ENCODE measurements around the gene SNTG2. TPM values are rescaled to one million over a fixed set of nuclear protein-coding genes. Genes with fewer than 3 reads are reported as not detected.
"Not testable (repeated sequence)": the region's sequence is repeated elsewhere in the genome, so short reads cannot be mapped to it uniquely, and the experiment has no call there.

The SNTG2 gene
- total RNA-seq, 1 donor from 2014 or later, result 0.15 TPM

DNA sequence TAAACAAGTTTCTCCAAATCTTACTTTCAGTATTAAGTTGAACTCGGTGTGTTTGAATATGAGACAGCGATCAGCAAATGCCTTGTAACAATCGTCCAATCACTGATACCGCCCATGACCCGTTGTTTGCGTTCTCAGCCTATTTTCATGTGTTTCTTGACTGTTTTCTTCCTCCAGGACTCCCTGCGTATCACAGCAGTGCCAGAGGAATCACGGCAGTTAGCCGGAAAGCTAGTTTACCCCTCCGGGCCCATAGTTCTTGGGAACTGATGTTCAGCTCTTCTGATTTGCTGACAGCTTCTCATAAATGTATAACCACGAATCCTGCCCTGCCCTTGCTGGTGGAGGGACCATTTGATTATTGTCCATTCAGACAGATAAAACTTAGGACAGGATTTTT is 420.4 kb downstream of the SNTG2 start:
- no peak for DNase-seq (ENCODE audit: low read depth)

DNA sequence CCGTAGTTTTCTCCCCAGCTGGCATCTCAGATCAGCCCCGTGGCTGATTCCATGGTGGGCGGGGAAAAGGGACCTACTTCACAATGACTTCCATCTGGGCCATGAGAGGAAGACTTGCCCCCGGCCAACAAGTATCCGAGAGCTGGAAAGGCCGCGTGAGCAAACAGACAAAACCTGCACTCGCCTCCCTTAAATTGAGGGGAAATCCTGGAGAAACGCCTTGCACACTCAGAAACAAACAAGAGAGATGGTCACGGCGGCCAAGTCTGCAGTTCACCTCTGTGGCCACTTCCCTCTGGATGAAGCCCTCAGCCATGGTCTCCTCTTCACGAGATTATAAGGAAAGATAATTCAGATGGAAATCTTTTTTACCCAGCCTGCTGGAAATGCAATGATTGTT is 423.2 kb downstream of the SNTG2 start:
- DNase-seq (ENCODE audit: low read depth), result no peak

DNA sequence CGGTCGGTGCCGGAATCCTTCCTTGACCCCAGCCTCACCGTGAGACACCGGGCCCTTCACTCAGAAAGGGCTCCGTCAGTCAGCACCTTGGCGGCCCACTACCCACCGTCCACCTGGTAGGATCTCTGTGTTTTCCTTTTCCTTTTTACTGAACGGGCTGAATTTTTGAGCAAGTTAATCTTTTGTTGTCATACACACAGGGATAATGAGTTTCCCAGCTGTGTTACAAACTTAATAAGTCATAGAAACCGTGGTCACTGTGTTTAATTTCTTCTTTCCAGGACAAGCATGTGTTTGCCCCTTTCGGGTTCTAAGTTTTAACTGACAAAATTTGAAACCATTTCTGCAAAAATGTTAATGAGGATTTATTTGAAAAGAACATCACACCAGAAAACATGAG is 423.6 kb downstream of the SNTG2 start:
- DNase-seq (ENCODE audit: low read depth), result no peak

DNA sequence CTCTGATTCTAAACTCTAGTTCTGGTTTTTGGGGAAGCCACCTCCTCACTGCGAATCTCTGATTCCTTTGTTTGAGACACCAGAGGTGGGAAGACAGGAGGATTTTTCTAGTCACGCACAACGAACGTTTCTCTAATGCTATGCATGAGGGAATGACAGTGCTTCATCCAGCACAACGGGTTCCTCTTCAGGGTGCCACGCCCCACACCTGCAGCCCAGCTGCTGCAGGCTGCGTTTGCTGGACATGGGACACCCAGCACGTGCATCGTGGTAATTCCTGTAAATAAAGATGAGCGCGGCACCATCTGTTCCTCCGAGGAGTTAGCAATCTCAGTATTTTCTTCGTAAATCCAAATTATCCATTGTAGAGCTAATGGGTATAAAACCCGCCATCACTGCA is 425.1 kb downstream of the SNTG2 start:
- DNase-seq (ENCODE audit: low read depth), result no peak

DNA sequence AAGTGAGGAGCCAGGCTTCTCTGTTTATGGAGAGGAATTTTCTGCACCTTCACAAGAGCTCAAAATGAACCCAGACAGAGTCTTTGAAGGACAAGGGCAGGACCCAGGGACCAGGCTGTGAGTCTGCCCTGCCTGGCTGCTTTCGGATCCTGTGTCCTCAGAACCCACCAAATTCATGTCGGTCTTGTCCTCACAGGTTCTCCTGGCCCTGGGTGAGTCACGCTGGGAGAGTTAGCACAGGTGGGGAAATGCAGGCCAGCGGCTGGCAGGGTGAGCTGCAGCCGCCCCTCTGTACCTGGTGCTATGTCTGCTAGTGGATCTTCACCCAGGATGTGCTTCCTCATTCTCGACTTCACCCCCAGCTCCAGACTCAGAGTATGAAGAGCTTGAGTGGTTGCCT is 426.8 kb downstream of the SNTG2 start:
- no peak for DNase-seq (ENCODE audit: low read depth)

DNA sequence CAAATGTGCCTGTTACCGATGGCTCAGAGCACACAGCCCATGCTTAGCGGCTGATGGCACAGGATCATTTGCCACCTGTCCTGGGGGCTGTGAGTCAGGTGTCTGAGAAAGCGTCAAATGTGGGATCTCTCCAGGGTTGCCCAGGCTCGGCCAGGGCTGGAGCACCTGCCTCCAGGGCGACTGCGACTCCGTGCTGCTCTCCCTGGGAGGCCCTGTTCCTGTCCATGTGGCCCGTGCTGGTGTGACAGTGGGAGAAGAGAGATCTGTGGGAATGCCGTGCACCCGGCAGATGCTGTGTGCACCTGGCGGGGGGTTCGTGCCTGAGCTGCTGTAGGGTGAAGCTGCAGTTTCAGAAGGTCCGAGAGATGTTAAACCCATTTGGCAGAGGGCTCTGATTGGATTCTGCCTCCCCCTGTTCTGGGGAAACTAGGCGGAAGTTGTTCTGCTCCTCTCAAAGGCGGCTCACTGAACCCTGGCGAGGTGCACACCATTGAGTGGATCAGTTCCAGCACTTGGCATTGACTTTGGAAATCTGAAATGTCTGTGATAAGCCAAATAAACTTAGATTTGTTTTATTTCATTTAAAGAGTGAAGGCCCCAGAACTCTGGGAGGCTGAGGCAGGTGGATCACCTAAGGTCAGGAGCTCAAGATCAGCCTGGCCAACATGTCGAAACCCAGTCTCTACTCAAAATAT is 428.0 kb downstream of the SNTG2 start:
- no peak for DNase-seq (ENCODE audit: low read depth)

DNA sequence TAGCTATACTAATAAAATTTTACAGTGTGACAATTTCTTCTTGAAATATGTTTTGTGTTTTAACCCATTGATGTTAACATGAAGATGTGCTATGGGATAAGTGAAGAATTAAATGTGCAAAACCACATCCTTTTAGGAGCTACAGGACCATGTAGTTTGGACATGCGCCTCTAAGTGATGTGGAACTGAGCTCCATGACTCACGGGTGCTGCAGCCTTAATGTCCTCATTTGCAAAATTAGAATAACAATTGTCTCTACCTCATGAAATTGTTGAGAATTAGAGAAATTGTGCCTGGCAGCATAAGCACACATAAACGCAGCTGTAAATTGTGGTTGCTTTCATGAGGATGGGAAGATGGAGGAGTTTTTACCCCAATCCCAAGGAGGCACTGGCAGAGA is 431.0 kb downstream of the SNTG2 start:
- no peak for DNase-seq (ENCODE audit: low read depth)

DNA sequence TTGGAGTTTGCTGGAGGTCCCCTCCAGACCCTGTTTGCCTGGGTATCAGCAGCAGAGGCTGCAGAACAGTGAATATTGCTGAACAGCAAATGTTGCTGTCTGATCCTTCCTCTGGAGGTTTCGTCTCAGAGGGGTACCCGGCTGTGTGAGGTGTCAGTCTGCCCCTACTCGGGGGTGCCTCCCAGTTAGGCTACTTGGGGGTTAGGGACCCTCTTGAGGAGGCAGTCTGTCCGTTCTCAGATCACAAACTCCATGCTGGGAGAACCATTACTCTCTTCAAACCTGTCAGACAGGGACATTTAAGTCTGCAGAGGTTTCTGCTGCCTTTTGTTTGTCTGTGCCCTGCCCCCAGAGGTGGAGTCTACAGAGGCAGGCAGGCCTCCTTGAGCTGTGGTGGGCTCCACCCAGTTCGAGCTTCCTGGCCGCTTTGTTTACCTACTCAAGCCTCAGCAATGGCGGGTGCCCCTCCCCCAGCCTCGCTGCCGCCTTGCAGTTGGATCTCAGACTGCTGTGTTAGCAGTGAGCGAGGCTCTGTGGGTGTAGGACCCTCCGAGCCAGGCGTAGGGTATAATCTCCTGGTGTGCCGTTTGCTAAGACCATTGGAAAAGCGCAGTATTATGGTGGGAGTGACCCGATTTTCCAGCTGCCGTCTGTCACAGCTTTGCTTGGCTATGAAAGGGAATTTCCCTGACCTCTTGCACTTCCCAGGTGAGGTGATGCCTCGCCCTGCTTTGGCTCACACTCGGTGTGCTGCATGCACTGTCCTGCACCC is 437.5 kb downstream of the SNTG2 start:
- DNase-seq (ENCODE audit: low read depth), result not testable (repeated sequence)

DNA sequence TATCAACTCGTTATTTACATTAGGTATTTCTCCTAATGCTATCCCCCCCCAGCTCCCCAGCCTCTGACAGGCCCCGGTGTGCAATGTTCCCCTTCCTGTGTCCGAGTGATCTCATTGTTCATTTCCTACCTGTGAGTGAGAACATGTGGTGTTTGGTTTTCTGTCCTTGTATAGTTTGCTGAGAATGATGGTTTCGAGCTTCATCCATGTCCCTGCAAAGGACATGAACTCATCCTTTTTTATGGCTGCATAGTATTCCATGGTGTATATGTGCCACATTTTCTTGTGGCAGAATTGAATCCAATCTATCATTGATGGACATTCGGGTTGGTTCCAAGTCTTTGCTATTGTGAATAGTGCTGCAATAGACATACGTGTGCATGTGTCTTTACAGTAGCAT is 439.5 kb downstream of the SNTG2 start:
- not testable (repeated sequence) for DNase-seq (ENCODE audit: low read depth)

DNA sequence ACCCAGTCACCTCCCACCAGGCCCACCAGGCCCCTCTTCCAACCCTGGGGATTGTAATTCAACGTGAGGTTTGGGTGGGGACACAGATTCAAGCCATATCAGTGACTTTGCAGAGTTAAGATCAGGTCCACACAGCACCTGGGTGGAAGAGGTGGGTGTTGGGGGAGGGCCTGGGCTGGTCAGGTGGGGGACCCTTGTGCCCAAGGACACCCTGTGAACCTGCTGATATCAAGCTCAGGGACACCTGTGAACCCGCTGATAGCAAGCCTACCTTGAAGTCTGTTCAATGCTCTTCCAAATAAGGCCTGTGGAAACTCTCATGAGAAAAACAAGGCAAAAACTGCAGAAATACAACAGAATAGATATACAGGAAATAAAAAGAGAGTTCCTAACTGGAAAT is 442.7 kb downstream of the SNTG2 start:
- no peak for DNase-seq (ENCODE audit: low read depth)

DNA sequence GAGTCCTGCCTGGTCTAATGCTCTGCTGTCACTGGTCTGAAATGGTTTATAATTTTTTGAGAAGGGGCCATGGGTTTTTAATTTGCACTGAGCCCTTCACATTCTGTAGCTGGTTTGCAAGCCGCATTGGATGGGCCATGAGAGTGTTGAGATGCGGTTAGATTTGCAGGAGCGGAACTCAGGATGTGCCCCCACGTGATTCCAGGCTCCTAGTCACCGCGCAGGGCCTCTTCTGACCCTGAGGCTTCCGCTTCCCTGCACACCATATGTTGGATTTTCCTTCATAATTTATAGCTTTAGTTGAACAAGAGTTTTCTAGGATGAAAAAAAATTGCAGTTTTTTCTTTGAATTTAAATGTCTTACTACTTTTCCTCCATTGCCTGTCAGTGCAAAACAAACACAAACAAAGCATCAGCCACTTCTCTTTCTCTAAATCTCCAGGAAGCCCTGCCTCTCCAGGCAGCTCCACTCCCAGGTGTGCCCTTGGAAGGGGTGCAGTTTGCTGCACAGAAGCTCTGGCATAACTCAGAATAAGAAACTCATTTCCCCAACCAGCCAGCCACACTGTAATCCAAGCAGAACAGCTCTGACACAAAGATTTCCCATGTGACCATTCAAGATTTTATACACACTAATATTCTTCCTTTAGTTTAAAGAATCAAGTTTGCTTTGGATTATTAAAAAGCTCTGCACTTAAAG is 444.2 kb downstream of the SNTG2 start:
- no peak for DNase-seq (ENCODE audit: low read depth)

DNA sequence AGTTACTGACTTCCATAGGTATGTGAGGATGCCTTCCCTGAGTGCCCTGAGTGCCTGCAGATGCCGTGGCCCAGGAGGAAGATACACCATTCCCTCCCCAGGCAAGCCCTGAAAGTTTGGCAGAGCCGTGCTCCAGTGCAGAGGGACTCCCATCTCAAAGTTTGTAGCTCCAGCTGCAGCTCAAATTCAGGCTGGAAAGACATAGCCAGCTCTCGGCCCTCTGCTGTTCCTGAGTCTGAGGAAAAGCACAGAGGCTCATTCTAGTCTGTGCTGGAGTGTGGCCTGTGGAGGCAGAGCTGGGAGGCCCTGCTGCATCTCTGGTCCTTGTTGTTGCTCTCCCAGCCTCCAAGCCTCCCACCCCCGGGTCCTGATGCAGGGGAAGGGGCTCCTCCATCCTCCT is 446.7 kb downstream of the SNTG2 start:
- DNase-seq (ENCODE audit: low read depth), result no peak

DNA sequence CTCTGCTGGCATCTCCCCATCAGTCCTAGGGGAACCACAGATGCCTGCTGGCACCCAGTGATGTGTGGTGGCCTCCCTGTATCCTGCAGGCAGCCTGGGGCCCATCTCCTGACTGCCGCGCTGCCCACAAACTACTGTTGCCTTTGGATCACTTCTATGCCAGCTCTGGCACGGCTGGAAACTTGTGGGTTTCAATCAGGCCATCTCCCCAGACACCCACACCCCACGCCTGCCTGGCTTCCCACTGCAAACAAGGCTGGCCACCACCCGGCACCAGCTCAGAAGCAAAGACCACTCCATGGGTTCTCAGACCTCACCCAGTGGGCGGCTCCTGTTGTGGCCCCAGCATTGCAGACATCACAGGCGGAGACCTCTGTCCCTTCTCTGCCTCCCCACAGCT is 447.5 kb downstream of the SNTG2 start:
- DNase-seq (ENCODE audit: low read depth), result no peak

DNA sequence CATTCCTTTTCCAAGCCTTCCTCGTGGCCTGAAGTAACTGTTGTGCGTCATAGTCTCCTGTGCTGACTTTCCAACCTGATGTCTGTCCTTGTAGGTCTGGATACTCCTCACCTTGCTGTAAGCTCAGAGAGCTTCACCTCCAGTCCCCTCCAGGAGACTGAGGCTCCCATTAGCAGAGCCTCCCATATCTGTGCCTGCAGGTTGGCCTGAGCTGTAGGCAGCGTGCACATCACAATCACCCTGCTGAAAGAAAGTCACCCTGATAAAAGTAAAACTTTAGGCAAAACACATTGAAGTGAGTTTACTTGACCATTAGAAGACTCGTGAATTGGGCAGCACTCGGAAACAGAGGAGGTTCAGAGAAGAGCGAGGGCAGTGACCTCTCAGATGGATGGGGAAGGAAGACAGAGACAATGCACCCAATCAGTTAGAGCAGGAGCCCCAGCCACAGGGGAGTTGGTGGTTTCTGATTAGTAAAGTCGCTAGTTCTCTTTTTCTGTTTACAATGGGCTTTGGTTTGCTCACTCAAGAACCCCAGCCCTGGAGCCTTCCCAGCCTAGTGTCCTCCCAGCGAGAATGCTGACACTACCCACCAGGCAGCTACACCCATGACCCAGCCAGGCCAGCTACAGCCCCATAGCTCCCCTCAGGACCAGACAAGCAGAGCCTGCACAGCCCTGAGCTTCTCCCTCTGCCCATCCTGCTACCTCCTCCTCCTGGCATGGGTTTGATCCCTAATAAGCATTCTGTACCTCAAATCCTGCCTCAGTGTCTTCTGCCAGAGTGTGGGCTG is 450.5 kb downstream of the SNTG2 start:
- no peak for DNase-seq (ENCODE audit: low read depth)

DNA sequence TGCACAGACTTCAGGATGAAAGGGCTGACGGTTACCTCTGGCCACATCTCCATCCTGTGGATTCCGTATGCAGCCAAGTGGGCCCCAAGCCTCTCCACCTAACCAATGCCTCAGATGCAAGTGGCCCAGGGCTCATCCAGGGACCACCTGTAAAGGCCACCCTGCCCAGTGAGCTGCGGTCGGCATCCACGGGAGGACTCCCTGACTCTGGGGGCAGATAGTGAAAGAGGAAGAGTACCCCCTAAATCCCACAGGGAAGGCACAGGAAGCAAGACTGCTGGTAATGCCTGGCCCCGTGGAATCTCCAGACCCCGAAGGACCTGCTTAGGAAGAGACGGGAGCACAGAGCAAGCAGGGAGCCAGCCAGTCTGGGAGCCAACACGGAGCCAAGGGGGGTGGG is 451.4 kb downstream of the SNTG2 start:
- no peak for DNase-seq (ENCODE audit: low read depth)

DNA sequence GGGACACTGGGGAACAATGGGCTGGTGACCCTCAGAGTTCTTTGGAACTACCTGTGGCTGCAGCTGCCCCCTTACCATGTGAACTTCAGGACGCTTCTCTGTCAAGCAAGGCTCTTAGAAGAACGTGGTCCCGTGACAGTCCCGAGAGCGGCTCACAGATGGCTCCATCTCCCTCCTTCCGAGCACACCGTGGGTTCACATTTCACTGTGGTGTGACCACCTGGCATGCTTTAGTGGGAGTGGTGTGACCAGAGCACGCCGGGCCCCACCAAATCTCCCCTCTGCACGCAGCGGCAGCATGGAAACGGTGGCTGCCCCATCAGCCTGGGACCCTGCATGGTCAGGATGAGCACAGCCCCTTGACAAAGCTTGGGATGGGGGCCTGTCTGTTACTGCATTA is 452.9 kb downstream of the SNTG2 start:
- no peak for DNase-seq (ENCODE audit: low read depth)

DNA sequence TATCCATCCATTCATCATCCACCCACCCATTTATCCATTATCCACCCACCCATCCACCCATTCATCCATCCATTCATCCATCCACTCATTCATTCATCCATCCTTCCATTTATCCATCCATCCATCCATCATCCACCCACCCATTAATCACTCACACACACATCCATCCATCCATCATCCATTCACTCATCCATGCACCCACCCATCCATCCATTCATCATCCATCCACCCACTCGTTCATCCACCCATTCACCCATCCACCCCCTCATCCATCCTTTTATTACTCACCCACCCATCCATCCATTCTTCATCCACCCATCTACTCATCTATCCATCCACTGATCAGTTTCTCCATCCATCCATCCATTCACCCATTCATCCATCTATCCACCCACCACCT is 454.5 kb downstream of the SNTG2 start:
- no peak for DNase-seq (ENCODE audit: low read depth)

DNA sequence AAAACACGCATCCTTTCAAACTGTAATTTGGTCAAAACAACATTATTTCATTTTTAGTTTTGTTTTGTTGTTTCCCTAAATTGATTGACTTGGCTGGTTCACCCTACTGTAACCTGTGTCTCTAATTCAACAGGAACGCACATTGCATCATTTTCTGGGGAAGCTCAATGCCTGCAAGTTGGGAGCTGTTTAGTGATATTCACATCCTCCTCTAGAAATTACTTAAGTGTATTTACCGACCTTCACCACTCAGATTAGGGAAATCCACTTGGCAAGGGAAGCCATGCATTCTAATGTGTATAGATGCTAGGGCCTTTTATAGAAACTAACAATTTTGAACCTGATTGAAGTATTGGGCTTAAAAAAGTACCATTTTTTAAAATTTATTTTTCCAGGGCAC is 455.3 kb downstream of the SNTG2 start:
- no peak for DNase-seq (ENCODE audit: low read depth)

DNA sequence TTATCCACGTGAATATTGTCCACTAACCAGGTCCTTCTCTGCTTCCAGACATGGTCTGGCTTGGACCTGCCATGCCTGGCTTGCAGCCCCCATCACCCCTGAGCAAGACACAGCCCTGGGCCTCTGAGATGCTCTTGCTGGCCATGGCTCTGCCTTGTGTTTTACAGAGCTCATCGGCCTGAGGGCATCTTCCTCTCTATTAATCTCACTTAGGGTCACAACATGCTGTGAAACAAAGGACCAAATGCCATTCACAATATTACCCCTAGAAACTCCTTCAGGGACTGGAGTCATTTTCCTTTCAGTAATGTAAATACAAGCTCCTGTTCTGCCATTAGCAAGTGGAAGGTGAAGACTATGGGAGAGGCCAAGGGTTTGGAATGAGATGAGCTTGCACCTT is 455.8 kb downstream of the SNTG2 start:
- DNase-seq (ENCODE audit: low read depth), result no peak

DNA sequence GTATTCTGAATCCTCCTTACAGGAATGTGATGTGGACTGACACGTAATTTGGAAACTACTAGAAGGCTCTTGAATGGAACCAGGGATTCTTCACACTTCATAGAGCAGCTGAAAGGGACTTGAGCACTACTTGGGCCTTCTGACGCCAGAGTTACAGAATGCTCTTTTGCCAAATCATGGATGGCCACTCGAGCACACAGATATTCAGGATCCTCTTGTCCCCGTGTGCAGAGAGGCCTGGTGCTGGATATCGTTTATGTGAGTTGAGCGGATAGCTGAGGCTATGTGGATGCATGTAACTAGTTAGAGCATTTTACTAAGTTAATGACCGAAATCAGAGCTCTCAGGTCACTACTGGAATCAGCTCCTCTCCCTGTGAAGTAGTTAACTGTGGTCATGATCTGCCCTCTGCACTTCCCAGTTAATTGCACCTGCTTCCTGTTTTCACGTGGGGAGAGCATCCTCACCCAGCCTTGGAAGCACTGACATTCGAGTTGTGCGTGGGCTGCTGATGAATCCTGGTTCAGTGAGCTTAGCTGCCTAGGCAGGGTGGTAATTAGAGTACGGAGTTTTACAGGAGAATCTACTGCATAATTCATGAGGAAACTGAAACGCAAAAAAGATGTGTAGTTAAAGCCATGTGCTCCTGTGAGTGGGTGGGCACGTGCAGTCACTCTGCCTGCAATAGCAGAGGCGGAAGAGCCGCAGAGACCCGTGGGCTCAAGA is 457.5 kb downstream of the SNTG2 start:
- DNase-seq (ENCODE audit: low read depth), result no peak

DNA sequence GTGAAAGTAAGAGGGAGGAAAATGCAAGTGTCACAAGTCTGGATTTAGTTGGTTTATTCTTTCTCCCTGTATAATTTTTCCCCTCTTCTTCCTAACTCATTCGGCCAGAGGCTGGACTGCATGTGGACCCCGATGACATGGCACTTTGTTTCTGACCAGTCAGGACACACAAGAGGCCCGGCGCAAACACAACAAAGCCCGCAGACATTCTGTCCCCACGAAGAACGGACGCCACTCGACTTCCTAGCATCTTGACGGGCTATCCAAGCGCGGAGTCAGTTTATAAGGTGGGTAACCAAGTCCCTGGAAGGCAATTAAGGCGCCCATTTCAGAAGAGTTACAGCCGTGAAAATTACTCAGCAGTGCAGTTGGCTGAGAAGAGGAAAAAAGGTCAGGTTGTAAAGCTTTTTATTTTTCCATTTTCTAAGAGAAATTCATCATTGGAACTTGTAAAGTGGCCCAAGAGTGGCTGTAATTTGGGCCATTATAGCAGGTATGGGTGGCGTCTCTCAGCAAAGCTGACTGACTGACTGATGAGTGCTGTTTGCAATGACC is 462.6 kb downstream of the SNTG2 start, which contains the start of gene TPO:
TPO (plus strand) TSS at position 308 of the 555 bp plus-strand sequence. CDS start 946 bp downstream, outside the sequence.
- no peak for DNase-seq (ENCODE audit: low read depth)
